GM21360 (cell line): ENCODE results near the gene PPM1J.
"Not testable (repeated sequence)": the region's sequence is repeated elsewhere in the genome, so short reads cannot be mapped to it uniquely, and the experiment has no call there.

Experiments
- ATAC-seq: cut with Tn5 transposase; IDR thresholded peaks from one replicate; pipeline ENCODE4 v1.9.1; 2021; ENCODE audit warnings: mild to moderate bottlenecking, moderate library complexity; ENCODE audit not compliant: unreplicated experiment

The PPM1J gene, protein sequence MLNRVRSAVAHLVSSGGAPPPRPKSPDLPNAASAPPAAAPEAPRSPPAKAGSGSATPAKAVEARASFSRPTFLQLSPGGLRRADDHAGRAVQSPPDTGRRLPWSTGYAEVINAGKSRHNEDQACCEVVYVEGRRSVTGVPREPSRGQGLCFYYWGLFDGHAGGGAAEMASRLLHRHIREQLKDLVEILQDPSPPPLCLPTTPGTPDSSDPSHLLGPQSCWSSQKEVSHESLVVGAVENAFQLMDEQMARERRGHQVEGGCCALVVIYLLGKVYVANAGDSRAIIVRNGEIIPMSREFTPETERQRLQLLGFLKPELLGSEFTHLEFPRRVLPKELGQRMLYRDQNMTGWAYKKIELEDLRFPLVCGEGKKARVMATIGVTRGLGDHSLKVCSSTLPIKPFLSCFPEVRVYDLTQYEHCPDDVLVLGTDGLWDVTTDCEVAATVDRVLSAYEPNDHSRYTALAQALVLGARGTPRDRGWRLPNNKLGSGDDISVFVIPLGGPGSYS

DNA sequence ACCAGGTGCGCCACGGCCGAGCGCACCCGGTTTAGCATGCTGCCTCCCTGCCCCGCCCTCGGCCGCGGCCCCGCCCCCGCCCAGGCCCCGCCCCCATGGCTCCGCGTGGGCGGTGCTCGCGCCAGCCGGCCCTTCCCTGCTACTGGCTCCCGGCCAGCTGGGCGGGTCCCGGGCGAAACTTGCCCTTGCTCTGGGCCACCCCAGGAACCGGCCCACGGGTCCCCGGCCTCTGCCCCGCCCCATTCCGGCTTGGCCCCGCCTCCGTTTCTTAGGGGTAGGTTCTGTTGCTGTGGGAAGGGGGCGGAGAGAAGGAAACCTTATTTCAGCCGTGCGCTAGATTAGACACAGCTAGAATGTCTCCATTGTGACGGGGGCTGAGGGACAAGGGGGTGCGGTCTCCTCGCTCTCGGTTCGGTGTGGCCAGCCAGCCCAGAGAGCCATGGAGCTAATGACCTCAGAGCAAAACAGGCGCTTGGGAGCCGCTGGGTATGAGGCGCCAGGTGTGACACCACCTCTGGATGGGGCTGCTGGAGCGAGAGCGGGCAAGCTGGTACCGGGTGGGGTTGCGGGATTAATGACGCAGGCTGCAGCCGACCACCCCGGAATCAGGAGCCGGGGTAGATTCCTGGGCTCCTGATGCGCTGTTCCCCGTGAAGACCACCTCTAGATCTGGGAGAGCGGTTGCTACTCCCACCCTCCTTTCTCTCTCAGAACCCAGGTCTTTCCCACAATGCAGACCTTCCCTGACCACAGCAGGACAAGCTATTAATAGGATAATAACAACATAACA lies at the start of gene PPM1J:
Gene PPM1J (minus strand): TSS at position 69 of the 790 bp plus-strand sequence. CDS start 31 bp downstream, at position 38.
- ATAC-seq = peak; percentile 69

DNA sequence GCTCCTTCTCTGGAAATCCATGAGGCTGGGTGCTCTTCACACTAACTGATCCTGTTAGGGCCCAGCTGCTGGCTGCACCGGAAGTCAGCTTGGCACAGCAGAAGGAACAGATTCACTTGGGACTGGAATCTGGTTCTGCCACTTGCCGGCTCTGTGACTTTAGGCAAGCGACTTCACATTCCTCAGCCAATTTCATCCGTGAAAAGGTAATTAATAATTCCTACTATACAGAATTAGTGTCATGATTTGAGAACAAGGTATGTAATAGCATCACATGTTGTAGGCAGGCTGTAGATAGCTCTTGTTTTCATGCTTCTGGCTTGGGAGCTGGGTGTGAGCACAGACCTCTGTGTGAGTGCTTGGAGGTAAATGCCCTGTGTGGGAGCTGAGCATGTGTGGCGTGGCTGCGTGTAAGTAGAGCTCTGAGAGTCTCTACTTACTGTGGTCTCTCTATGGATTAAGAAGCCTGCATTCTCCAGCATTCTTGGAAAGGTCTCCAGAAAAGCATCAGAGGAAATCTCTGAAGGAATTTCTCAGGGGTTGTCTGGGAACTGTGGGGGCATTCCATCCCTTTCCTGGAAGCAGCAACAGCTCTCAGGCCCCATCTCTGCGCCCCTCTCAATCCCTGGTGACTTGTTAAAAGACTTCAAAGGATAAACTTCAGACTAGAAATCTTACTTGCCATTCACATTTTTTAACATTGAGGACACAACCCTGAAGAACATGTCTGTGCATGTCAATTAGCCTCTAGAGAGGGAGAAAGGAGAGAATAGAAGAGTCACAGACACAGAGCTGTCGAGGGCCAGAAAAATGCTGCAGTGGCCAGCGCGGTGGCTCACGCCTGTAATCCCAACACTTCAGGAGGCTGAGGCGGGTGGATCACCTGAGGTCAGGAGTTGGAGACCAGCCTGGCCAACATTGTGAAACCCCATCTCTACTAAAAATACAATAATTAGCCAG lies 47.7 kb upstream of the PPM1J start:
- ATAC-seq = no peak

DNA sequence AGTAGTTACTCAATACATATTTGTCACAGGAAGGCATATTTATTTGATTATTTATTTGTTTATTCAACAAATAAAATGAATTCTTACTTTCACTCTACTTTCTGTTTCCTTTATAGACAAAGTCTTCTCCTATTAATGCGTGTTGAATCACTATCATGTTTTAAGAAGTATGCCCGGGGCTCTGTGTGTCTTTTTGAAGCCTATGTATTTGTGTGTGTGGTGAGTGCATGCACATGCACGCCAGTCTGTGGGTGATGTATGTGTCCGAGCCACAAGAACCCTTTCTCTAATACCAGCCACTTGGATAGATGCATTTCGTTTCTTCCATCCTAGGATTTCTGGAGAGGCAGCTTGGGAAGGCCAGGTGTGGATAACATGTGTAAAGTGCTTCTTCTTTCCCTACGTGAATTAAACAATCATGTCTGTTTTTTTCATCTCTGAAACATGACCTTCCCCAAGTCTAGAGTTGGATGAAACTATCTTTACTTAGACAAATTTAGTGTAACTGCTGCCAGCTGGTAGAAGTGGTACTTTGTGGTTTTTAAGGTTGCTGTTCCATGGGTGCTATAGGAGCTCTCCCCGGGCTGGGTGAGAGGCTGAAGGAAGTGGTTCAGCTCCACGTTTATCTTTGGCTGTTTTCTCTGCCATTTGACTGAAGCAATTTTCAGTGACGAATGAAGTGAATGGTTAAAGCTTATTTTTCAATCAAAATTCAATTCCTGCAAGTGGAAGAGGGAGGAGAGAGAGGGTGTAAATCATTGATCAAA lies 46.8 kb upstream of the PPM1J start:
- no peak for ATAC-seq

DNA sequence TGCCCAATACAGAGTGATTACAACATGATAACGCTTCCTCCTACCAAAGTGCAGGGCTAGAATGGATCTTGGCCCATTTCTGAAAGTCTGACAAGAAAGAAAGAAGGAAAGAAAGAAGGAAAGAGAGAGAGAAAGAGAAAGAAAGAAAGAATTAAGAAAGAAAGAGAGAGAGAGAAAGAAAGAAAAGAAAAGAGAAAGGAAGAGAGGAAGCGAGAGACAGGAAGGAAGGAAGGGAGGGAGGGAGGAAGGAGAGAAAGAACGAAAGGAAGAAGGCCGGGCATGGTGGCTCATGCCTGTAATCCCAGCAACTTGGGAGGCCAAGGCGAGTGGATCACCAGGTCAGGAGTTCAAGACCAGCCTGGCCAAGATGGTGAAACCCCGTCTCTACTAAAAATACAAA lies 44.1 kb upstream of the PPM1J start:
- no peak for ATAC-seq

DNA sequence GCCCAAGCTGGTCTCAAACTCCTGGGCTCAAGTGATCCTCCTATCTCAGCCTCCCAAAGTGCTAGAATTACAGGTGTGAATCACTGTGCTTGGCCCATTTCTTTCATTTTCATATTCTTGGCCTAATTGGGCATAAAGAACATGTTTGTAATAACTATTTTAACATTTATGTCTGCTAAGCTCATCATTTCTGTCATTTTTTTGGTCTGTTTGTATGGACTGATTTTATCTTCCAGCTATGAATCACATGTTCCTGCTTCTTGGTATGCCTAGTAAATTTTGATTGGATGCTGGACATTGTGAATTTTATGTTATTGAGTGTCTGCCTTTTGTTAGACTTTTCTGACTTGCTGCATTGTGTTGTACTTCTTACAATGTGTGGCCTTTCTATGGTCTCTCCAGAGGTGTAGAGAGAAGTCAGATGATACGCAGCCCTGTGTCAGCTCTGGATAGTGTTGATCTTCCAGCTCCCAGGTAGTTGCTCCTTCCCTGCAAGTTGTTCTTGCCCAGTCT lies 39.0 kb upstream of the PPM1J start:
- no peak for ATAC-seq

DNA sequence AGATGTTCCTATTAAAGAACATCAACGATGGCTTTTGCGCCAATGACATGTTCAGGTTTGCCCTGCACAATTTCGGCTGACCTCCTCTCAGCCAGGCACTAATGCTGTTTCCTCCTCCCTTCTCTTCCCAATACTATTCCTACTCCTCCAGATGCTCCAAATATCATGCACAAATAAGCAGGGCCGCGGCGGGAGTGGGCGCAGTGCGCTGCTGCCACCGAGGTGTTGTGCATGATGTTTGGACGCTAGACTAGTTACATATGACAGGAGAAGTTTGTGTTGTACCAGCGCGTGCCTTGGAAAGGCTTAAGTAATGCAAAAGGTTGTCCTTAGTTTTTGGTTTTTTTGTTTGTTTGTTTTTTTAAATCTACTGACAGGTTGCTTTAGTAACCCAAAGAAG lies 33.3 kb upstream of the PPM1J start:
- no peak for ATAC-seq

DNA sequence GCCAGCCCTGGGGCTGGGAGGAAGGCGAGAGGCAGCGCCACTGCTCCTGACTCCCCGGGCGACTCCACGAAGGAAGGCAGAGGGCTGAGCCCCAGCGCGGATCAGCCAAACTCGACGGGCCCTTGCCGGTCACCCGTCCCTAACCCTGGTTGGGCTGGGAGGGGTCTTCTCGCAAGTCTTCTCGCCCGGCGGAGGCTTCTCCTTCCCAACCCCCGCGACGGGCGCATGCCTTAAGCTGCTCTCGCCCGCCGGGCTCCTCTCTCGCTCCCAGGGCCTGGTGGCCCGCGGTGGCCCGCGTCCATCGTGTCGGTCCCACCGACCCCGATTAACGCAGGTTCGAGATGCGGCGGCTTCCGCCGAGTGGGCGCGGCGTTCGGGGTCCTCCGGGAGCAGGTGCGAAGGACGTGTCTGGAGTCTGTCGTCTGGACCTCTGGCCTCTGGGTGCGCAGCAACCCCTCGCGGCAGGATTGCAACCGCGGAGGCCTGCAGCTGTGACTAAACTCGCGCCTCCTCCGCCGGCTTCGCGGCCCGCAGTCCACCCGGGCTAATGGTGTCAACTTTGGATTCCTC lies 29.0 kb upstream of the PPM1J start:
- ATAC-seq = no peak

DNA sequence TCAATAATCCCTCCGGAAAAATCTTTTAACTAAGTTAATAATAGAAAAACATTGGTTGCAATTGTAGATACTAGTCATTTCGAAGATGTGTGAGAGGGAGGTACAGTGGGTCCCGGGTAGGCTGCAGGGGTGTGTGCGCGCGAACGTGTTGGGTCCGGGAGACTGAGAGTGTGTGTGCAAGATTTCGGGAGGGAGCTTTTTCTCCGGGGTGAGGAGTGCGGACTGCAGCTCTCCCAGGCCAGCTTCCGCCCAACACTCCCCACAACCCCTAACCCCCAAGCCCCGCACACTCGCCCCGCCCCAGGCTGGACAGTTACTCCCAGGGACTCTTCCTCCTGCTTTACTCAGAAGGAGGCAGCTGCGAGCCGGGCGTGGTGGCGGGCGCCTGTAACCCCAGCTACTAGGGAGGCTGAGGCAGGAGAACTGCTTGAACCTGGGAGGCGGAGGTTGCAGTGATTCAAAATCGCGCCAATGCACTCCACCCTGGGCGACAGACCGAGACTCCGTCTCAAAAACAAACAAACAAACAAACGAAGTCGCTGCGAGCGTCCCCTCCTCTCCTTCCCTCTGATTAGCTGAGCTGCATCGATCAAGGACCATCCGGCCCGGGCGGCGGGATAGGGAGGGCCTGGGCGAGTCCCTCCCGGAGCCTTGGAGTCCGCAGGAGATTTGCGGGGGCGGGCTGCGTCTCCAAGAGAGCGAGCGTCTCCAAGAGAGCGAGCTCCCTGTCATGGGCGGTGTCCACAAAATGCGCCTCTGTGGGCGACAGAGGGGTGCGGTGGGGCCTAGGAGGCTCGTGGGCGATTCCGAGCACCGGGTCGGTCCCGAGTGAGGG lies 28.3 kb upstream of the PPM1J start:
- no peak for ATAC-seq

DNA sequence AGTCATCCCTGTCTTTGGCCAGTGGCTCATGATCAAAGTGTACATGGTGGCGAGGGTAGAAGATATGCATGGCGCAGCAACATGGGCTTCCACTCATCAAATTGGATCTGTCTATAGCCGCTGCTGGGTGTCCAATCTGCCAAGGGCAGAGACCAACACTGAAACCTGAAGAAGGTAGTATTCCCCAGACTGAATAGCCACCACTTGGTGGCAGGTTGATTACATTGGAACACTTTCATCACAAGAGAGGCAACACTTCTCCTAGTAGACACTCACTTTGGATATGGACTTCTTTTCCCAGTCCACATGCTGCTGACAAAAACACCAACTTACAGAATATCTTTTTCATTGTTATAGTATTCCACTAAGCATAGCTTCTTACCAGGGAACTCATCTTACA lies 22.4 kb upstream of the PPM1J start:
- no peak for ATAC-seq

DNA sequence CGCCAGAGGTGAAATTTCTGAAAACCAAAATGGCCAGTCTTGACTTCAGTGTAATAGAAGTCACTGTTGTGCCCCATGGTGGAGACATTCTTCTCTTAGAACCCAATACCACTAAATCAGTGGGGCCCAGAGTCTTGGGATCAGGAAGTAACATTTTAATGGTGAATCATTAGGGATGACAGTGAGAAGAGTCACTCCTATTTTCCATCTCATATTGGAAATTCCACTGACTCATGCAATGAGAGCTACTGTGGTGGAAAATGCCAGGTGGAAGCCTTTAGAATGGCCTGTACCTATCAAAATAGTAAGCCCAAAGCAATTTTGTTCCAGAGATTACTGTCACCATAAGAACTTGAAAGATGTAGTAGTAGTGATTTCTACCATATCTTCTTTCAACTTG lies 20.6 kb upstream of the PPM1J start:
- no peak for ATAC-seq

DNA sequence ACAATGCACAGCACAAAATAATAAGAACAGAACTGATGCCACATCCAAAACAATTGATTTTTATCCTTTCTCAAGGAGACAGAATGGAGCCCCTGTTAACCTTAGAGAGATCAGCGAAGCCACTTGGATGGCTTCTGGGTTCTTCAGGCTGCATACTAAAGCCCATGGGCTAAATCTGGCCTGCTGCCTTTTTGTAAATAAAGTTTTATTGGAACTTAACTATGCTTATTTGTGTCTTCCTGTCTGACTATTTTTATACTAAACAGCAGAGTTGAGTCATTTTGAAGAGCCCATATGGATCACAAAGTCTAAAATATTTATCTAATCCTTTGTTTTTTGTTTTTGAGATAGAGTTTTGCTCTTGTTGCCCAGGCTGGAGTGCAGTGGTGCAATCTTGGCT lies 16.3 kb upstream of the PPM1J start:
- no peak for ATAC-seq

DNA sequence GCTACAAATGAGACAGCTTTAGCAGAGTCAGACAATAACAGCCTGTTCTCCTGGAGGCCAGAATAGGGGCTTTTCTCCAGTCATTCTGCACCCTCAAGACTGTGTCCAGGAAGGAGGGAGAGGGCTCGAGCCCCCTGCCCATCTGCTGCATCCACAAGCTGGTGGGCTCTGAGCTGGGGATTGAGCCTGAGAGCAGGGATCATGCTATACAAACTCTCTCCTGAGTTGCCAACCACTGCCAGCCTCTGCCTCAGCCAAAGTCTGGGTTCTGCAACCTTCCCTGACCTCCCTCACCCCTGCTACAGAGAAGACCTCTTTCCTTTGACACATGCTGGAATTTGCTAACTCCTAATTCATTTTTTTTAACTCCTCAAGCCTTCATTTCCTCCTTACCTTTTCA lies 14.8 kb upstream of the PPM1J start:
- ATAC-seq = no peak

DNA sequence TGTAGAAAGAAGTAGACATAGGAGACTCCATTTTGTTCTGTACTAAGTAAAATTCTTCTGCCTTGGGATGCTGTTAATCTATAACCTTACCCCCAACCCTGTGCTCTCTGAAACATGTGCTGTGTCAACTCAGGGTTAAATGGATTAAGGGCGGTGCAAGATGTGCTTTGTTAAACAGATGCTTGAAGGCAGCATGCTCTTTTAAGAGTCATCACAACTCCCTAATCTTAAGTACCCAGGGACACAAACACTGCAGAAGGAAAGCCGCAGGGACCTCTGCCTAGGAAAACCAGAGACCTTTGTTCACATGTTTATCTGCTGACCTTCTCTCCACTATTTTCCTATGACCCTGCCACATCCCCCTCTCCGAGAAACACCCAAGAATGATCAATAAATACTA lies 13.9 kb upstream of the PPM1J start:
- not testable (repeated sequence) for ATAC-seq

DNA sequence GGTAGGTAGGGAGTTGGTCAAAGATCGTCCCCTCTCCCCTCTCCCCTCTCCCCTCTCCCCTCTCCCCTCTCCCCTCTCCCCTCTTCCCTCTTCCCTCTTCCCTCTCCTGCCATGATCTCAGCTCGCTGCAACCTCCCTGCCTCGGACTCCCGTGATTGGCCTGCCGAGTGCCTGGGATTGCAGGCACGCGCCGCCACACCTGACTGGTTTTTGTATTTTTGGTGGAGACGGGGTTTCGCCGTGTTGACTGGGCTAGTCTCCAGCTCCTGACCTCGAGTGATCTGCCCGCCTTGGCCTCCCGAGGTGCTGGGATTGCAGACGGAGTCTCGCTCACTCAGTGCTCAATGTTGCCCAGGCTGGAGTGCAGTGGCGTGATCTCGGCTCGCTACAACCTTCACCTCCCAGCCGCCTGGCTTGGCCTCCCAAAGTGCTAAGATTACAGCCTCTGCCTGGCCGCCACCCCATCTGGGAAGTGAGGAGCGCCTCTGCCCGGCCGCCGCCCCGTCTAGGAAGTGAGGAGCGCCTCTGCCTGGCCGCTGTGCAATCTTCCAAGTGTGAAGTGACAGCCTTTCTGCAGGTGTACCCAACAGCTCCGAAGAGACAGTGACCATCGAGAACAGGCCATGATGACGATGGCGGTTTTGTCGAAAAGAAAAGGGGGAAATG lies 13.3 kb upstream of the PPM1J start:
- not testable (repeated sequence) for ATAC-seq

DNA sequence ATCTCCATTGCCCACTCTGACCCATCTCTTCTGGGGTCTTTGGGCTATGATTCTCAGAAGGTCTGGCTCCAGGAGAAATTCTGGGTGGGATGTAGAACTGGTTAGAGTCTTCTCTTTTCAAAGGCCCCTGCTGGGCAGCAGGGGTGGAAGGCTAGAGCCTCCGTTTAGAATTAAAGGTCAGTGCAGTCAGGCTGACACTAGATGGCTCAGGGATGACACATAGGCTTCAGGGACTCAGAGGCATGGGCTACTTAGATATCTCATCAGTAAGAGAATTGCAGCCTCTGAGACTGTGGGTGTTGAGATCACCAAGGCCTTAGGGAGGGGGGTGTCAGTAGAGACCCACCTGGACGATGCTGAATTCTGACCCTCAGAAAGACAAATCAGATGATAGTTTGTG lies 12.6 kb upstream of the PPM1J start:
- ATAC-seq = no peak

DNA sequence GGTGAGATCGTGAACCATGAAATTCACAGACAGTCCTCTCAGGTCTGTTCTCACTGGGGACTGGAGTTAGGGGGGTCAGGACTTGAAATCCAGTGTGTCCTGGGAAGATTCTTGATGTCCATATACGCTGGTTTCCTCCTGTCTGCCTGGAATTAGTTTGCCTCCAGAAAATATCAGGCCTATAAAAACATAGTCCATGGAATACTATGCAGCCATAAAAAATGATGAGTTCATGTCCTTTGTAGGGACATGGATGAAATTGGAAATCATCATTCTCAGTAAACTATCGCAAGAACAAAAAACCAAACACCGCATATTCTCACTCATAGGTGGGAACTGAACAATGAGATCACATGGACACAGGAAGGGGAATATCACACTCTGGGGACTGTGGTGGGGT lies 9.1 kb upstream of the PPM1J start:
- not testable (repeated sequence) for ATAC-seq

DNA sequence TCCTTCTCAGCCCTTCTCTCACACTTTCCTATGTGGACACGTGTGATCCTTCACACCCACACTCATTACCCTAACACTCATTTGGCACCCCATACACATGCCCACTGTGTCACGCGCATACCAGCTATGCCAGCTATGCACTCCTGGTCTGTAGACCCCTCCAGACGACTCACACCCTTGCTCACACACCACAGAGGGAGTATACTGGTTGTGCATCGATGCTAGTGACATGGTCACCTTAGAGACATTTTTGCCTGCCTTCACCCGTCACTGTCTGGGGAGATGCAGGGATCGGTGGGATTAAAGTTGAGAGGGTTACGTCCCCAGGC lies 8.3 kb upstream of the PPM1J start:
- no peak for ATAC-seq
